Colon (tissue), 2 donors: ENCODE results near the gene STIM1.

Experiments
- FAIRE-seq: peaks from 2 replicates; lab custom pipeline; 2012; peaks lifted over from hg19 to GRCh38; lab: Jason Lieb, UNC
- donor health status: control.
- donor health status: control.

The STIM1 gene

DNA sequence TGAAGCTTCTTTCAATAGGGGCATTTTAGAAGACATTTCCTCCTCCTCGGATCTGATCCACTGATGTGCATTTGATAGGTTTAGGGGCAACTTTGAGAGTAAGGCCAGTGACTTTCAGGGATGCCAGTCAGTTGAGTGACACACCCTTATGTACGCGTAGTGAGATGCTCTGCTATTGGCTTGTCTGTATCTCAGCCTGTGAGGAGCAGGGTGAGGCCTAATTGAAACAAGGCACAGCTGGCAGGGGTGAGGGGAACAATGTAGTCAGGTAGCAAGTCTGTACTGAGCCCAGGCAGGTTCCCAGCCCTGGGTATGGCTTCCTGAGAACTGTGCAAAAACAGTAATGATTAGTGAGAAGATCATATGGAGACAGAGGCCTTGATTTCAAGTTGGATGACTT, 61.5 kb downstream of the STIM1 start:
- FAIRE-seq: no peak

DNA sequence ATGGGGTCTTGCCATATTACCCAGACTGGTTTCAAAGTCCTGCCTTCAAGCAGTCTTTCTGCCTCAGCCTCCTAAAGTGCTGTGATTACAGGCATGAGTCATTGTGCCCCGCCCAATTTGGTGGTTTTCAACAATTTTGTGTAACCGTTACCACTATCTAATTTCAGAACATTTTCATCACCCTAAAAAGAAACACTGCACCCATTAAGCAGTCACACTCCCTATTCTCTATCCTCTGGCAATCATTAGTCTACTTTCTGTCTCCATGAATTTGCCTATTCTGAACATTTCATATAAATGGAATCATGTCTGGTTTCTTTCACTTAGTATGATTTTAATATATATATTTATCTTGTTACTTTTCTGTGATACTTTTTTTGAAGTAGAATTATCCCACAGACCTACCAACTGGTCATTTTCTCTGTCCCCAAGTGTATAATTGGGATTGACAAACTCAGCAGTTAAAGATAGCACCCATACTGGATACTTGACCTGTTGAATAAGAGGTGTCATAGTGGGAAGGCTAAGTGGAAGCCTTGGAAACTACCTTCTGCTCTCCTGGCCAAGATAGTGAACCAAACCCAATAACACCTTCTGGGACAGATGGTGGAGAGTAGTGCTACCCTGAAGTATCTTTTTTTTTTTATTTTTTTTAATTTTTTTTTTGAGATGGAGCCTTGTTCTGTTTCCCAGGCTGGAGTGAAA, 64.8 kb downstream of the STIM1 start:
- no peak for FAIRE-seq

DNA sequence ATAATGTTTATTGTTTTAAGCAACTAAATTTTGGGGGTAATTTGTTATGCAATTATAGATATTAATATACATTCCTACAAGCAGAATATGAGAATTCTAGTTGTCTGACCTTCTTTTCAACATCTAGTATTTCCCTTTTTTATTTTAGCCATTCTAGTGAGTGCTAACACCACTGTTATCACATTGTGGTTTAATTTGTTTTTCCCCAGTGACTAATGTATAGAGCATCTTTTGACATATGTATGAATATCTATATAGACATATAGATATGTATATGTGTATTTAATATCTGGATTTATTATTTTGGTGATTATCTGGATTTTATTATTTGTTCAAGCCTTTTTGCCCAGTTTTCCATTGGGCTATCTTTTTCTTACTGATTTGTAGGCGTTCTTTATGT, 66.6 kb downstream of the STIM1 start:
- FAIRE-seq: no peak

DNA sequence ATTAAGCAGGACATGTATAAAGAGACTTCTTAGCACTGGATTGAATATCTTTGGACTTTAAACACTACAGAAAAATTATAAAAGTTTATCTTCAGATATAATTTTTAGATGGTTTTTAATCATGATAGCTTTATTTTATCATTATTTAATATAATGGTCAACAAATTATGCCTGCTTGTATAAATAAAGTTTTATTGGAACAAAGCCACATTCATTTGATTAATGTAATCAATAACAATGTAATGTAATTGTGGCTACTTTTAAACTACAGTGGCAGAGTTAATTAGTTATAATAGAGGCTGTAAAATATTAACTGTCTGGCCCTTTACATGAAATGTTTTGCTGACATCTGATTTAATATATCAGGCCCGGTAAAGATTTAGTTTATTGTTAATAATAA, 70.0 kb downstream of the STIM1 start:
- no peak for FAIRE-seq

DNA sequence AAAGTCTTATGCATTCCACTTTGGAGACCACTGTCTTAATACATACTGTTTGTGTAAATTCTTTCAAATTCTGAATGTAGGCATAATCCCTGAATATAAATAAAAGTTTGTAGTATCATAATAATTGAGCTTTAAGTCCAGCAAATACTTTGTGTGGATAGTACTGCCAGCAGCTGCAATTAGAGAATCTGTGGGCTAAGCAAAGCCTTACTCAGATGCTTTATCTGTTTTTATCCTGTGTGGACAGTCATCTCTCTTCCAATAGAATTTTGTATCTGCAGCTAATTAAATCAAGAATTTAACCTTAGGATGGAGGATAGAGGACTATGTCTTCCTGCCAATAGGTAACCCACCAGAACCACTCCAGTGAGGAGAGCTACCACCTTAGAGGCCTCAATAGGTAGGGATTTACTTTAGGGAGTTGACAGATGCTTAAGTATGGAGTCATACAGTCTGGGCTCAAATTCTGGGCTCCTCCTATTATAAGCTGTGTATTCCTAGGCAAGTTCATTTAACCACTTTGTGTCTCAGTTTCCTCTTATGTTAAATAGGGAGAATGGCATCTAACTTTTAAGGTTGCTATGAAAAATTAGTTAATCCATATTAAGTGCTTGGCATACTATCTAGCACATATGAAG, 71.1 kb downstream of the STIM1 start:
- FAIRE-seq: no peak

DNA sequence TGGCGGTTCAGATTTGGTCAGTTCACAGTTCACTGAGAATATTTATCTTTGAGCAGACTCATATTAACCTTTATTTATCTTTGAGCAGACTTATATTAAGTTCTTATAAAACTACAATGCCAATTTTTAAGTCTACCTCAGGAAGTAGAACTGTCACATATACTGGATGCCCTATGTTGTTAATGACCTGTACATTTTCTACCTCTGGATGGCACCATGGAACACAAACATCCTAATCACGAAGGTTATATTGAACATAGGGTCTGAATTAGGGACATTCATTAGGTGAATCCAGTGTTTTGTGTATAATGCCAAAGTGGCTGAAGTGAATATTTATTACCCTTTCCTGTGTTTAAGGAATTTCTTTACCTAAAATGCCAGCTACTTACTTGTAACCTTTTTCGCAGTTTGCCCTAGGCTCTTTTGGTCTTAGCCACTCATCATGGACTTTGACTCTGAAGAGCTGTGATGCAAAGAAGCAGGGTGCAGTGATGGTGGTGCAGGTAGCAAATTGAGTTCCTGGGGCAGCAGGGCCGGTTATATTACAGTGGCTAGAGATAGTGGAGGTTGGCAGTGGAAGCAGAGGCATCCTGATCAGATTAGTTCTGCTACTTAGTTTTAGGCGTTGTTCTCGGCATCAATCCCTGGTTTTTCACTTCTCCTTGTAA, 71.8 kb downstream of the STIM1 start:
- FAIRE-seq: no peak

DNA sequence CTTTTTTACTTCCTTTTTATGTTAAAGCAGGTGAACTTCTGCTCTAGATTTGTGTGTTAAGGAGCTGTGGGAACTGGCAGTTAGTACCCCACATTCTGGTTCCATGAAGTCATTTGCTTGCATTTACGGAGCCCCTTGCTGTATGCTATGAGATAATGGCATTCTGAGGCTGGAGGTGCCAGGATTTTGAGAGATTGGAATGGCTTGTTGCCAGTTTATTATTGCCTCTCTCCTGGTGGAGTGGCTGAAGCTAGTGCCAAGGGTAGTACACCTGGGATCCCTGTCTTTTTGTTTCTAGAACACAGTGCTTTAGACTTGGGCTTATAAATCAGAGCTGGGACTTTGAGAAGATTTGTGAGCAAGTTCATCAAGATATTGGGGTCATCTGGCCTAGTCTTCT, 73.8 kb downstream of the STIM1 start:
- no peak for FAIRE-seq

DNA sequence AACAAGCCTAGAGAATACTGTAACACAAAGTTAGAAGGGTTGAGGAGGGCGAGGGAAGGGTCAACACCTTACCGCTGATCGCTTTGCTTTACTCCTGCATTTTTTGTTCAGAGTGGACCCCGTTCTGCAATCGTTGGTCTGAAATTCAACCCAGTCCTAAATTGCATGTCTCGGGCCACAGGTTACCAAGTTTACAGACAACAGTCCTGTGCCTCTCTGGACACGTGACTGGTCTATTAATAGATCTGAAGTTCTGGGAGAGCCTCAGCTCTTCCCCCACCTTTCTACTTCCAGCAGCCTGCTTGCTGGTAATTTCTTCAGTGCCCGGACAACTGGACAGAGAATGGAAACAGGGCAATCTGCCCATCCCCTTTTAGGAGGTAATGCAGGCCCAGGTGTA, 74.2 kb downstream of the STIM1 start:
- FAIRE-seq: no peak

DNA sequence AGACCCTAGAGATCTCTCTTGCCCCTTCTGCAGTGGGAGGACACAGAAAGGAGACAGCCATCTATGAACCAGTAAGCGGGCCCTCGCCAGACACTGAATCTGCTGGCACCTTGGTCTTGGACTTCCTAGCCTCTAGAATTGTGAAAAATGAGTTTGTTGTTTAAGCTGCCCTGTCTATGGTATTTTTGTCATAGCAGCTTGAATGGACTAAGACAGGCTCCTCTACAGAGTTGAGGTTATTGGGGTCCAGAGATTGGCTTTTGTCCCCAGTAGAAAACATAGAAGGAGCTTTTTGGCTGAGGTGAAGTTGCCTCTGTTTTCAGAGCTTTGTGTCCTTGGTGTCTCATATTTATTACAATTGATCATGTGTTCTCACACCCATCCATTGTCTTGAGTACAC, 77.2 kb downstream of the STIM1 start:
- no peak for FAIRE-seq

DNA sequence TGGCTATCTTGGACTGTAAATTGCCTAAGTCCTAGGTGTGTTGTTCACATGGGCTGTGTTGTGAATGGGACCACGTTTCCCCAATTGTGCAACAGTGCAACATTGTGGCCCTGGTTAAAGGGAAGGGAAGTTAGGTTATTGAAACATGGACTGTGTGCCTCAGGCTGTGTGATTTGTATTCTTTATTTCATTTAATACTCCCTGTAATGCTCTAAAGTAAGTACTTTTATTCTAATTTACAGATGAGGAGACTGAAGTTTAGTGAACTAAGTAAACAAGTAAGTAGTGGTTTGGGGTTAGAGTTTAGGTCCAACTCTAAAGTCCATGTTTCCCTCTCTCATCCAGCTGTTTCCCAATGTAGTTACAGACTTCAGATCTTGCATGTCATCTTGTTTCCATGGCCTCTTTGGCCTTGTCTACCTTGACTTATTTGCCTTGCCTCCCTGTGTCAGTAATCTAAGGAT, 77.7 kb downstream of the STIM1 start:
- no peak for FAIRE-seq

DNA sequence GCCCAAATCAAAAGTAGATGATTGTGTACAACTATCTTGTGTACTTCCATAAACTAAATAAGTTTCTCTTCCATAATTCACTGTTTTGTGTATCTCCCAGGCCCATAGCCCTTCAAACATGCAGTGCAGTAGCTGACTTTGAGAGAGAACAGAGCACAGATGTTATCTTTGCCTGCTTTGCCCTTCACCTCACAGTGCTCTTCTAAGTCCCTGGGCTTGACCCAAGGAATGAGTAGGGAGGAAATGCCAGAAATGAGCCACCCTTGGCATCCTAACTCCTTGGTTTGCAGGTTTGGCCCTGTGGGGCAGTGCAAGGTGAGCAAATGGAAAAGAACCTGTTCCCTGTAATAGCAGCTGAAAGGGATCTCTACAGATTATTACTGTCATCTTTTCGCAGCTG, 79.2 kb downstream of the STIM1 start:
- FAIRE-seq: no peak

DNA sequence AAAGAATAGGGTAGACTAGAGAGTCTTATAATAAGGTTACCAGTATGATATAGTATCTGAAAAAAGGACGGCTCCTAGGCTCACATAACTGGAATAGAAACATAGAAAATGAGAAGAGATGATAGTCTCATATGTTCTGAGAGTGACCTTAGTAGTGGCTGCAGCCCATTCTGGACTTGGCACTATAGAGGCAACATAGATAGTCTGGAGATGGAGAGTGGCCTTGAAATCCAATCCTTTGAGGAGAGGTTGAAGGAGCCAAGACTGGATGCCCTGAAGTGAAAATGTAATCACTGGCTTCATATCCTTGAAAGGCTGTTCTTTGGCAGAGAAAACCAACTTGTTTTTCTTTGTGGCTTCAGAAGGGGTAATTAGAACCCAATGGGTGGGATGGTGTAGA, 81.1 kb downstream of the STIM1 start:
- no peak for FAIRE-seq

DNA sequence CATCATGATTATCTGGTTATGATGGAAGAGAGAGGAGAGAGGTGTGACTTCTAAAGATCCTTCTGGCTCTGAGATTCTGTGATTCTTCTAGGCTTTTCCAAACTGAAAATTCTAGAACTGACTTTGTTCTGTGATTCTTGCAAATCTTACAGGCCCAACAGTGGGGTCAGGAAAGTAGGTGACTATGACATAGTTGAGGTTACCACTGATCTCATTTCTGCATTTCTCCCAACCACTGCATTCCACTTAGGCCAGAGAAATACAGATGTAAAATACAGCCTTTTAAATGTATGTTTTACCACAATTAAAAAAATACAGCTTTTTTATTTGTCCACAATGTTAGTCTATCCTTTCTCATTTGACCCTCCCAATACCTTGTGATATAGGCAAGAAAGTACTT, 83.7 kb downstream of the STIM1 start:
- FAIRE-seq: no peak

DNA sequence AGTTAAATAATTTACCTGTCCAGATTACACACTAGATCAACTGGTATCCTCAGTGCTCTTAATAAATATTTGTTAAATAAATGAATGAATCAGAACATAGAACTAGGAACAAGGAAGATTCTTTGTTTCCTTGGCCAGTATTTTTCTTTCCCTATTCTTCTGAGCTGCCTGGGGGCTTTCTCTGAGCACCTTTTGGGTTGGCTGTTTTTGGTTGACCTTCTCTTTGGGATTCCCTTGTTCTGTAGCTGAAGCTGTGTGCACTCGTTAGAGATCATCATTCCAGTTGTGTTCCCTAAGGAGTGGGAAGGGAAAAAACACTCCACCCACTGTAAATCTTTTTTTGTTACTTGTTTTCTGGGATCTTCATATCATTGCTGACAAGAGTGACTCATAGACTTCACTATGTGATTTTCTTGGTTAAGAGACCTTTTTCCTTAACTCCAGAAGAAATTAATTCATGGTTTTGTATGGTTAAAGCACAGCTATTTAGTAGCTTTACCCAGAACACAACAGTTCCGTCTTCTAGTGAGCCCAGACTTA, 84.3 kb downstream of the STIM1 start:
- no peak for FAIRE-seq

DNA sequence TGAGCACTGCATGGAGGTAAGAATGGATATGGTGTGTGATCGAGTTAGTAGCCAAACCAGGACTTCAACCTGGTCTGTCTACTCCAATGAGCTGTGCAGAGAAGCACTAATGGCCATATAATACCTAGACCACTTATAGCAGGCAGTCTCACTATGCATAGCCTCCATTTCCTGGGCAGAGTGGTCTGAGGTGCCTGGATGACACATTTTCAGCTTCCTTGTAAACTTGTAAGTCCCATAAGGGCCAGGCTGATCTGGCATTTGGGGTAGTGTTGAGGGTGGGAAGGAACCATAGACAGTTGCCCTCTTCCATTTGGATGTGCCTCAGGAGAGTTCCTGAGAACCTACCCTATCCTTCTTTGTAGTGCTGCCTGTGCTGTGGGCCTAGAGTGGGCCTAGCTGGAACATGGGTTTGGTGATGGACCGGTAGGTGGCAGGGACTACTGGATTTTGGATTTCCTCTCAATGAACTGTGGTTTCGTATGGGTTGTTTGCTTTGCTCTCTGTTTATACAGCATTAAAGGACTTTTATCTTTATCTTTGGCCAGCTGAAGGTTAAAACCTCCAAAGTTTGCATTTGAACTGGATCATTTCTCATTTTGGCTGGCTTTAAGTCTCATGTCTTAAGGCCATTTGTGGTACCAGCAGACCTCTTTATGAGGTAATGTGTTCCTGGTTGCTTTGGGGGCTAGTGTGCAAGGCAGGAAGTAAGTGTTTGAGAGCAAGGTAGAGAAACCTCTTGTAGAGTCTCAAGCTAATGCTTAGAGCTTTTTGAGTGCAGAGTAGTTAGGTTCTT, 86.9 kb downstream of the STIM1 start:
- FAIRE-seq: no peak

DNA sequence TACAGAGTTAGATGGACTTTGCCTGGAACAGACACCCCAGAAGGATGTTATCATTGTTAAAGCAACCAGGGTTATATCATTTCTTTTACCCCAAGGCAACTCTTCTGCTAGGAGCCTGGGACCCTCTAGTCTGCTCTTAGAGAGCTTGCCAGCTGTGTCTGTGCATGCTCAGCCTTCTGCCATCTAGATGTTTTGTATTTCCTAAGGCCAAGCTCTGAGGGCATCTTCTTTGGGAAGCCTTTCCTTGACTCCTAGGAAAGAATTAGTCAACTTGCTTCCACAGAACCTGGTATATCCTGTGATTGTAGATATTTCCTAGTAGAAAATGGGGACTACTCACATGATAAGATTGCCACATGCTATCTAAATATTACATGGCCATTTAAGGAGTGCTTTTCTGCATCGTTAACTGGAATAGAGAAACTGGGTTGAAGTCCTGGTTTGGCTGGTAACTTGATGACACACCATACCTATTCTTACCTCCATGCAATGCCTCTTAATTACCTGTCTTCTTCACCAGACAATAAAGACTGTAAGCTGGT, 87.6 kb downstream of the STIM1 start:
- FAIRE-seq: no peak

DNA sequence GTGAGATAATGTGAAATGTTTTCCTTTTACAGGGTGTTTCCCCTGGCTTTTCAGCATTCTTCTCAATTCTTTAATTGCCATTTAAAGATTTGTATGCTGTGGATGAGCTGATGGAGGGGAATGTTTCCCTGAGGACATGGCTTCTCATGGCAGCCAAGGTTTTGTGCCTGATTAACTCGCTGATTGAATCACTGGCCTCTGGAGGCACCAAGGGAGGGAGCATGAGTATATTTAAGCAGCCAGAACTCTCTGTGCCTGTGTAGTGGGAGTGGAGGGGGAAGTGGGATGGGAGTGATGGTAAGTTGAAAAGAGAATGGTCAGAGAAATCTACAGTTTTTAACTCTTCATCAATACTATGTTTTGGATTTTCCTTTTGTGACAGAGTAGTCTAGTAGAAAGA, 88.7 kb downstream of the STIM1 start:
- FAIRE-seq: no peak

DNA sequence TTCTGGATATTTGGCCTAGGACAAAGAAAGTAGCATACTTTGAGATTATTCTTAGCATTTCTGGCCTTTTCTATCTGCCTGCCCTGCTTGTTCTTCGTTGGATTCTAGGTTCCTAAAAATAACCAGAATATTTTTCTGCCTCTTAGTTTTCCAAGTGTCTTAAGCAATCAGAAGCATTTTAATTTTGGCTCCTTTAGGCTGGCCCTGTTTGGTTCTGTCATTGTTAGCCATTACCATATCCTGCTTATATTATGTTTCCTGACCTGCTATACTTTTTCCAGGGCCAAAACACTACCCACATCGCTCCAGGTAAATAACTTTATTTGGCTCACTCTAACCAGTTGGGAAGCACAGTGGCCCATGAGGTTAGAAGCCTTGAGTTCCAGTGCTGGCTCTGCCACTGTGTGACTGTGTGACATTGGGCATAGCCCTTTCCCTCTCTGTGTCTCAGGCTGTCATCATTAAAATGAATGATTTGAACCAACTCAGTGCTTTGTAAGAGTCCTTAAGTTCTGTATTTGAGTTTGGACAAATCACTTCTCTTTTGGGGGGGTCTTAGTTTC, 91.1 kb downstream of the STIM1 start:
- no peak for FAIRE-seq

DNA sequence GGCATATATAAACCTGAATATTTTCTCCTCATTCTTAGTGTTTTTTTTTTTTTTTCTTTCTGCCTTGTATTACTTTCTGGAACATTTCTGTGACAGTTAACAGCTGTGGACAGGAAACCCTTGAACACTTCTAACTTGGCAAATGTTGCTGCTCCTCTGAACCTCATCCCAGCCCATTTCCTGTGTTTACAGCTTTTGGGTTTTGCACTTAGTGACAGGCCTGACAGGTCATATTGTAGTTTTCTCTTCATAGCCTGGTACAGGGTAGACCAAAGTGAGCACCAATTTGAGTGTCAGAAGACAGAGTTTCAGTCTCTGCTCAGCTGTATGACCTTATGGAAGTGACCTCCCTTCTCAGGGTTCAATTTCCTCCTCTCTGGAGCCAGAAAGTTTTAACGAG, 91.6 kb downstream of the STIM1 start:
- FAIRE-seq: no peak

DNA sequence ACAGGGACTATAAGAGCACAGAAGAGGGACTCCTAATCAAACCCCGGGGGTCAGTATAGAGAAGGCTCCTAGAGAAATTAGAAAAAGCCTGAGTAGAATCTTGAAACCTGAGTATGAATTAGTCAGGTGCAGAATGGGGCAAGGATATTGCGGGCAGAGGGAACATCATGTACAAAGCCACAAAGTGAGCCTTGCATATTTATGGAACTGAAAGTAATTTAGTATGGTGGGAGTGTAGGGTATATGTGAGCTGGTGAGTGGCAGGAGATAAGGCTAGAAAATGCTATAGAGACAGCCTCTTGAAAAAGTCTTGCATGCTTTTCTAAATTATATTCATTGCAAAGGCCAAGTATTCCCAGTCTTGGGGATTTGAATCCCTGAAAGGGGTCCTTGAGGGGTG, 93.7 kb downstream of the STIM1 start:
- no peak for FAIRE-seq

DNA sequence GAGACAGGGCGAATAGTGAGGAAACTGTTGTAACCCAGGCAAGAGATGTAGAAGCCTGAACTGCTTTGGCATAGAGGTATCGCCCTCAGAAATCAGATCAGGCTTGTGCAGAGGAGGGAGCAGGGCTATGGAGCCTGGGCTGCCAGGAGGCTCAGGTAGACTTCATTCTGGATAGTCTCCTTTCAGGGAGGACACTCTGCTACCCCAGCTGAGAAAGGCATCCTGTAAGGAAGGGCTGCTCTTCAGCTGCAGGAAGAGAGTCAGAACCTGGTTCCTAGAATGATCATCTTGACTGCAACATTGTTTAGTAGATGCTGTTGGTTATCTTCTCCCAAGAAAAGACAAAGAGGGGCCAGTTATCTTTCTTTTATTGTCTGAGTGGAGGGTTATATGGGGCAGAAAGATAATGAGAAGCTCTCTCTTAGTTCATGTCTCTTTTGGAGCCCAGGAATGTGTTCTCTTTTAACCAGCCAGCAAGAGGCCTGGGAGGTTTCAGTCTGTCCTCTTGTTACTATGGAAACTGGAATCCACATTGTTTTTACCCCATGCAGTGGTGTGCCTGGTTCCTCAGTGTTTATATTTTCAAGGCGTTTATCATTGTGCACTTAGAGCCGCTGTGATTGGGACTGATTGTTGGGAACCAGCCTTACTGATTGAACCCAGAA, 95.7 kb downstream of the STIM1 start:
- FAIRE-seq: no peak
